GM18951 (cell line): ENCODE measurements around the gene HINT2.

Experiments
- POLR2A ChIP-seq: IDR thresholded peaks from 4 replicates; pipeline ENCODE4 v1.6.1; 2011; ENCODE audit warnings: mild to moderate bottlenecking; ENCODE audit not compliant: insufficient read length, insufficient read depth; ENCODE audit errors: extremely low read depth
- in situ Hi-C: fragments of 300-500 bp; cut with MboI; formaldehyde crosslinking; loops from one replicate; pipeline ENCODE4 v1.12.0; 2022; ENCODE audit warnings: low sequenced_read_pairs, mixed read lengths, inconsistent platforms; ENCODE audit not compliant: unreplicated experiment

Gene HINT2

GRCh38 chr9:35811381-35812024 is 3.3 kb downstream of the HINT2 start:
- no peak for TF ChIP-seq POLR2A
- in situ Hi-C loops, result no loop called here

DNA sequence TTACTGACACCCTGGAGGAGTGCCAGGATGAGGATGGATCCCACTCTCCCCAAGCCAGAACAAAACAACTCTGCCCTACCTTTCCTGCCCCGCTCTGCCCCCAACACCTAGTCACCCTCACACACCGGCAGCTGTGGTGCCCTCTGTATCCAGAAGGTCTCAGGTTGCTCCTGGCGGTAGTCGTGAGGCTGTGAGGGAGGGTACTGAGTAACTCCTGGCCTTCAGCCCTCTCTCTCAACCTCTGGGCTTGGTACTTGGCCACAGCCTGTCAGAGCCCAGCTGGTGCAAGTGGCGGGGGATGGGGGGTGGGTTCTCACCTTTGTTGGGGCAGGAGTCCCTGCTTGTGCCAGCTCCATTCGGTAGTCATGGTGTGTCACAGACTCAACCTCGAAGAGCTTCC is 4.7 kb downstream of the HINT2 start:
- in situ Hi-C loops, result no loop called here
- TF ChIP-seq POLR2A, result no peak

DNA sequence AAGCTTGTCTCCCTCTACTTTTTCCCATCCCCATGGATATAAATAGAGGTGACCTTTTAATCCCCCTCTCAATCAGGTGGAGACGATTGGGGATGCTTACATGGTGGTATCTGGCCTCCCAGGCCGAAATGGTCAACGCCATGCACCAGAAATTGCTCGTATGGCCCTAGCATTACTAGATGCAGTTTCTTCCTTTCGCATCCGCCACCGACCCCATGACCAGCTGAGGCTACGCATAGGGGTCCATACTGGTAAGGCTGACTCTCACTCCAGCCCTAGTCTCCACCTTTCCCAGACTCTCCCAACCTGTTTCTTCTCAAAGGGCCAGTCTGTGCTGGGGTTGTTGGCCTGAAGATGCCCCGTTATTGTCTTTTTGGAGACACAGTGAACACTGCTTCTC is 6.4 kb downstream of the HINT2 start:
- in situ Hi-C loops, result no loop called here
- no peak for TF ChIP-seq POLR2A

- no peak for TF ChIP-seq POLR2A
- in situ Hi-C loops, result no loop called here
Observed at GRCh38 chr9:35806101-35806500, 8.7 kb downstream of the HINT2 start.

- in situ Hi-C loops, result no loop called here
- no peak for TF ChIP-seq POLR2A
Observed at GRCh38 chr9:35801328-35802128, 13.3 kb downstream of the HINT2 start.

DNA sequence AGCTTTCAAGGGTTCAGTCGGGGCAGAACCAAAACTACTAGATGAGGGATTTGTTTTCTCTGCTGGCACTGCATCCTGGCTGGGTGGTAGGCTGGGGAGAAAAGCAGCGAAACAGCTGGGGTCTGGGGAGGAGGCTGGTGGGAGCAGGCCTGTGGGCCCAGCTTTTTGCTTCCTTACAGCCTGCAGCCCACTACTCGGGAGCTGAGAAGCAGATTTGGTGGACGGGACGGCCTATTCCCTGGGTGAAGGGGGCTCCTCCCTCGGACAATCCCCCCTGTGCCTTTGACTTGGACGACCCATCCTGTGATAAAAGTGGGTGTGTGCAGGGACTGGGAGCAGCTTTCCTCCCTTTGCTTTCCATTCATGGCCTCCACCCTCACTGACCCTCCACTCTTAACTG is 14.3 kb downstream of the HINT2 start:
- in situ Hi-C loops, result no loop called here
- TF ChIP-seq POLR2A, result no peak

DNA sequence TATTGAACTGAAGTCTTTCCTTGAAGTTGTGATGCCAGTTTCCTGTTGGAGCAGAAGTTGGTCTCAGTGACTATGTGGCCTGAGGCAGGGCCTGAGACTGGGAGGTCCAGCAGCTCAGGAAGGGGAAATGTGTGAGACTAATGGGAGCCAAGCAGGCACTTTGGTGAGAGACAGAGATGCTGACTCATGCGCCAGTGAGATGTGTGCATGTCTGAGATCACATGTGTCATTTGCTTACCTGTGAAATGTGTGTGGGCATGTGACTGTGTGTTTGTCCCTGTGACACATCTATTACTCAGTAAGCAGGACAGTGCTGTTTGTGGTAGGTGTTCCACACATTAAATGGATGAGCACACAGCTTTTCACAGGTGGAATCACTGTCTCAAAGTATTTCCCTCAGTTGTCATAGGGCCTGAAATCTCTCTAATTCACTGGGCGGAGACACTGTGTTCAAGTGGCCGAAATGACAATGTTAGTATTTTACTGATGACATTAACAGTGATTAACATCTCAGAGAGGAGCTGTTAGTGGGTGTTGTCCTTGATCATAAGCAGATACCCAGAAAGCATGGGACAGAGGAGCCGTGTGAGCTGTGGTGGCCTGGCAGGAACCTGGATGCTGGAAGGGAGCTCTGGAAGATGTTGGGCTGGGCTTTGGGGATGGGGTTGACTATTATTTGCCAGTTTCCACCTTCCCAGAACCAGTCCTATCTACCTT is 16.0 kb downstream of the HINT2 start:
- TF ChIP-seq POLR2A, result no peak
- in situ Hi-C loops, result loop anchor here (25.0 kb wide), 1 partner anchor 88 kb away; no protein-coding TSS in a partner anchor

DNA sequence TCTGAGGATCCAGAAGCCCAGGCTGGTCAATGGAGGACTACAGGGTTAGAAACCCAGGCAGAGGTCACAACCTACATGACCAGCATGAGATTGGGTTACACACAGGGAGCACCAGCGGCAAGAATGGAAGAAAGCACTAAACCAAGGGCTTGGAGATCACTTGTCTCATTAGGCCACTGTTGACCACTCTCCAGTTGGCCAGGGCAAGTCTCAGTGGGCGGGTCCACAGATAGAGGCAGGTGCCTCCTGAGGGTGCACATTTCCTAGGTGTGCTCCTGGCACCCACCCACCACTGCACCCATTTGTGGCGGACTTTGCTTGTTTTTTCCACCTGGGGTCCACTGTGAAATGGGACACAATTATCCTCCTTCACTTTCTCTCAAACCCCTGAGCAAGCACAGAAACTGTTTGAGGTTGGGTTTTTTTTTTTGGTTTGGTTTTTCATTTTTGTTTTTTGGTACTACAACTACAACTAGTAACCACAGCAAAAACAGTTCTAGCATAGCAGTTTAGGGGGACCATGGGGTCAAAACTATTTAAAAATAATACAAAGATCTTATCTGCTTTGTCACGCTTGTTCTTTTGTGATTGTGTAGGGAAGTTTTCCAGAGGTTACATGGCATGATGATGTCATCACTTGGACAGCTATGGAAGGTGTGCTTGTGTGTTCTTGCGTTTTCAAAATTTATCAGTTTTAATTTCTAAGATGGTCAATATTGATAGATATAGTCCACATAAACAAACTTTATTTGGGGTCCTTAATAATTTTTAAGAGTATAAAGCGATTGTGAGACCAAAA is 17.3 kb downstream of the HINT2 start:
- TF ChIP-seq POLR2A, result no peak
- in situ Hi-C loops, result loop anchor here (25.0 kb wide), 1 partner anchor 90 kb away; no protein-coding TSS in a partner anchor

DNA sequence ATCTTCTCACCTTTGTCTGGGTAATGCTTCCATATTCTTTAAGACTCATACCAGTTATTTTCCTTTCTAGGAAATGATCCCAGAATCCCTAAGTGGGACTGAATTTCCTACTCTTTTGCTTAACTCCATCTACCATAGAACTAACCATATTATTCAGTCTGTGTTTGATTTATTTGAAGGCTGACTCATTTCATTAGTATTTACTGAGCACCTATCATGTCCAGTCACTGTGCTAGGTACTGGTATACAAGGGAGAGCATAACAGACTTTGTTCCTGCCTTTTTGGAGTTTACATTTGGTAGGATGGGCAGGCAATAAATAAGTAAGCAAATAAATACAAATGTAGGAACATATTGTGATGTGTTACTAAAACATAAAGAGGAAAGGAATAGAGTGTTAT is 19.1 kb downstream of the HINT2 start:
- in situ Hi-C loops, result loop anchor here (25.0 kb wide), 1 partner anchor 92 kb away; no protein-coding TSS in a partner anchor
- TF ChIP-seq POLR2A, result no peak

GRCh38 chr9:35793461-35793860 is 21.4 kb downstream of the HINT2 start:
- no peak for TF ChIP-seq POLR2A

DNA sequence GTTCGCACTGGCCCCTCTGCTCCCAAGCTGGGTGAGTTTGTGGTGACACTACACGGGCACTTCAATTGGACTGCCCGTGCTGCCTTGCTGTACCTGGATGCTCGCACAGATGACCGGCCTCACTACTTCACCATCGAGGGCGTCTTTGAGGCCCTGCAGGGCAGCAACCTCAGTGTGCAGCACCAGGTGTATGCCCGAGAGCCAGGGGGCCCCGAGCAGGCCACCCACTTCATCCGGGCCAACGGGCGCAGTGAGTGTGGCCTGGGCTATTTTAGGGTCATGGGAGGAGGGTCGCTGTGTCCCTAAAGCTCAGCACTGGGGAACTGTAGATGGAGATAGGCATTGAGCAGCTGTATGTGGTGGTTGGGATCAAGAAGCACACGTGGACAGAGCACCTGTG is 22.0 kb downstream of the HINT2 start:
- in situ Hi-C loops, result loop anchor here (25.0 kb wide), 1 partner anchor 94 kb away; no protein-coding TSS in a partner anchor
- no peak for TF ChIP-seq POLR2A

More at GRCh38 chr9:35793461-35793860, 21.4 kb downstream of the HINT2 start:
- in situ Hi-C loops, result loop anchor here (25.0 kb wide), 1 partner anchor 94 kb away; no protein-coding TSS in a partner anchor

DNA sequence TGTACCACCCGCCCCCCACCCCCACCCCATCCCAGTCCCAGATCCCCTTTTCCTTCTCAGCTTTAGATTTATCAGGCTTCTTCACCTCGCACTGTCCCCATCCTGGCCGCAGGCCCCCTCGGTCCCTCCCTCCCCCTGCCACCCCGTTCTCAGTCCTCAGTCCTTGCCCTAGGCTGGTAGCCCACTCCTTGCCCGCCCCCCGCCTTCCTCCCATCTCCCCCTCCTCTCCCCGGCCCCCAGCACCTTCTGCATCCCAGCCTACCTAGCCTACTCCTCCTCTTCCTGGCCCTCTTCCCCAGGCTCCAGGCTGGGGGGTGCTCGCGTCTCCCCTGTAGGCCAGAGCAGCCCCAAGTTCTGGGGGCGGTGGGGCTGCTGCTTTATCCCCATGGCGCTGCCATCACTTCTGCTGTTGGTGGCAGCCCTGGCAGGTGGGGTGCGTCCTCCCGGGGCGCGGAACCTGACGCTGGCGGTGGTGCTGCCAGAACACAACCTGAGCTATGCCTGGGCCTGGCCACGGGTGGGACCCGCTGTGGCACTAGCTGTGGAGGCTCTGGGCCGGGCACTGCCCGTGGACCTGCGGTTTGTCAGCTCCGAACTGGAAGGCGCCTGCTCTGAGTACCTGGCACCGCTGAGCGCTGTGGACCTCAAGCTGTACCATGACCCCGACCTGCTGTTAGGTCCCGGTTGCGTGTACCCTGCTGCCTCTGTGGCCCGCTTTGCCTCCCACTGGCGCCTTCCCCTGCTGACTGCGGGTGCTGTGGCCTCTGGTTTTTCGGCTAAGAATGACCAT is 22.6 kb downstream of the HINT2 start:
- in situ Hi-C loops, result loop anchor here (25.0 kb wide), 1 partner anchor 95 kb away; no protein-coding TSS in a partner anchor
- no peak for TF ChIP-seq POLR2A

DNA sequence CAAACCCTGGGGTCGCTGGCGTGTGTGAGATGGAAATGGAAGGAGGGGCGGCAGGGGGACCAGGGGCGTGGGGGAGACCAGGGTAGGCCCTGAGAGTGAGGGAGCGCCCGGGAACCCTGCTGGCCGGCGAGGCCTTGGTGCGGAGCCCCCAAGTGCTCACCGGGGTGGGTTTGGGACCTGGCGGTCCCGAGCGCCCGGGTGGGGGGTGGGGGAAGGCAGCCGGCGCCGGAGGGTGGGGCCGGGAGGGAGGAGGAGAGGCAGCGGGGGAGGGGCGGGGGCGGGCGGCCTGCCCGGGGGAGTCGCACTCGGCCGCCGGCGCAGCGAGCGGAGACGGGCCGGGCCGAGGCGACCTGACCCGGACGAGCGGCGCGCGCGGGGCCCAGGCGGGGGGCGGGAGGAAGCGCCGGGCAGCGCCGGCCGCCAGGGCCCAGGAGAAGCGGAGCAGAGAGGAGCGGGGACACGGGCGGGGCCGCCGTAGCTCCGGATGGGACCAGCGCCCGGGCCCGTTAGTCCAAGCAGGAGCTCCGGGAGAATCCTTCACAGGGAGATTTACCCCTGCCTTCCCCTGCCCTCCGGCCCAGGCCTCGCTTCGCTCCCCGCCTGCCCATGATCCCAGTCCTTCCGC is 23.4 kb downstream of the HINT2 start, which contains the start of gene NPR2:
Gene NPR2, plus strand, starts transcription at position 295 of the 625 bp plus-strand sequence. CDS start 818 bp downstream, outside the sequence.
- in situ Hi-C loops, result loop anchor here (25.0 kb wide), 1 partner anchor 96 kb away; no protein-coding TSS in a partner anchor
- TF ChIP-seq POLR2A, result no peak
